GM19043 (cell line): Measurements from ENCODE around the gene KNDC1.
"Not testable (repeated sequence)": the region's sequence is repeated elsewhere in the genome, so short reads cannot be mapped to it uniquely, and the experiment has no call there.

Experiments used
- ATAC-seq: cut with Tn5 transposase; IDR thresholded peaks from one replicate; pipeline ENCODE4 v1.9.1; 2021; ENCODE audit warnings: low read depth; ENCODE audit not compliant: unreplicated experiment

Gene KNDC1

DNA sequence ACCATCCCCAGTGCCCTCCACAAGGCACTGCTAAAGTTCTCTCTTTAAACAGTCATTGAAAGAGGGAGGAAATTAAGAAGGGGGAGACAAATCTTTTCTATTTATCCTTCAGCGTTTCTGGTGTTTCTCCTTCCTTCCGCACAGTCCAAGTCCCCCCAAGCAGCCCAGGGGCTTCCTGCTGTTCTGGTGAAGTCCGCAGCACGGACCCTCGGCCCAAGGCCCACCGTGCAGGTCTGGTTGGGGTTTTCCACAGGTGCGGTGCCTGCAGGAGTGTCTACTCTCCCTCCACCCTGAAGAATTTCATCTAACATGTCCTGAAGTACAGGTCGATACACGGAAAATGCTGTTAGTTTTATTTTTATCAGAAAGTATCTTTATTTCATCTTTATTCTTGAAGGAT lies 34.1 kb upstream of the KNDC1 start:
- no peak for ATAC-seq

DNA sequence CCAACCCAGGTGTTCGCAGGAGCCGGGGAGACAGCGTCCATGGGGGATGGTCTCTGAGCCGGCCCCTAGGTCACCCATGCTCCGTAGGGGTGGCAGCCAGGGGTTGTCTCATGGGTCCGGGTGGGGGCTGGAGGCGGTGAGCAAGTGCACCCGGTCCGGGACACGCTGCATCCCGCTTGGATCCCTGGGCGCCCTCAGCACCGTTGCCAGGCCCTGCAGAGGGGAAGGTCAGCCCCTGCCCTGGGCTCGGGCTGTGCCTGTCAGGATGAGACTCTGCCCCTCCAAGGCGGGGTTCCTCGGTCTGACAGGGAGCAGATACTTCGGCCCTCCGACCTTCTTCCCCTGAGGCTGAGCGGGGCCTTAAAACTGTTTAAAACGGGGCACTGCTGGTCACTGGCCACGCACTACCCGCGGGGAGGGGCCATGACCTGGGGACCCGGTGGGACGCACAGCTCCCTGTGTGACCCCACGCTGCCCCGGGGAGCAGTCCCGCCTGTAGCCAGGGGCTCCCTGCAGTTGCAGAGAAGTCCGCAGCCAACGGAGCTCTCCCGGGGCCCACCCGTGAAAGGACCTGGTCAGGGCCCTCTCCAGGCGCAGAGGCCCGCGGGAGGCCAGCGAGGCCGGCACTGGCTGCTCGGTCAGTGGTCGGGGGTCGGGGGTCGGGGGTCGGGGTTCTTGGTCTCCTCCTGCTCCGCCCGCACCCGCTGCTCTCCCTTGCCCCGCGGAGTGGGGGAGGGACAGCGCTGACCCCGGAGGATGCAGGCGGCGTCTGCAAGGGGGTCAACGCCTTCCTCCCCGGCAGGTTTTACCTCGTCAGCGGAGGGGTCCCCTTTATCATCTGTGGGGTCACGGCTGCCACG lies 33.4 kb upstream of the KNDC1 start:
- no peak for ATAC-seq

DNA sequence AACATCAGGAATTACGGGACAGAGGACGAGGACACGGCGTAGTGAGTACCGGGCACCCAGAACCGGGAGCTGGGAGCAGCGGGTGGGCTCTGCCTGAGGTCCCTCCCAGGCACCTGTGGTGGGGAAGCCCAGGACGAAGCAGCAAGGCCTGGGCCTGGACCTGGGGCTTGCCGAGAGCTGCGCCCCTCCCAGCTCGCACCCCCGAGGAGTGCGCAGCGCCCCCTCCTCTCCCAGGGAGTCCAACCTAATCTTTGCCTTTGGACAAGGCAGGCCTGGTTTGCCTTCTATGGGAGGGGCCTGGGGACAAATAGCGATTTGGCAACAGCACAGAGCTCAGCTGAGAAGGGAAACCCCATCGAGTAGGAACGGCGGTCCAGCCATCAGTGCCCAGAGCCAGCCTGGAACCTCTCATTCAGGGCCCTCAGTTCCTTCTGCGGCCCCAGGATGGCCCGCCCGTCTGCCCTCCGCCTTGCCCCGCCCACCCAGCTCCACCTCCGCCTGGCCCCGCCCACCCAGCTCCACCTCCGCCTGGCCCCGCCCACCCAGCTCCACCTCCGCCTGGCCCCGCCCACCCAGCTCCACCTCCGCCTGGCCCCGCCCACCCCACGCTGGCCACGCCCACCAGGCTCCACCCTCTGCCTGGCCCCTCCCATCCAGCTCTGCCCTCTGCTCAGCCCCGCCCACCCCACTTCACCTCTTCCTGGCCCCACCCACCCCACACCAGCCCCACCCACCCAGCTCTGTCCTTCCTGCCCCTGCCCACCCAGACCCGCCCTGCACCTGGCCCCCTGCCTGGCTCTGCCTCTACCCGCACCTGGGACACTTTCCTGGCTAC lies 32.5 kb upstream of the KNDC1 start:
- no peak for ATAC-seq

DNA sequence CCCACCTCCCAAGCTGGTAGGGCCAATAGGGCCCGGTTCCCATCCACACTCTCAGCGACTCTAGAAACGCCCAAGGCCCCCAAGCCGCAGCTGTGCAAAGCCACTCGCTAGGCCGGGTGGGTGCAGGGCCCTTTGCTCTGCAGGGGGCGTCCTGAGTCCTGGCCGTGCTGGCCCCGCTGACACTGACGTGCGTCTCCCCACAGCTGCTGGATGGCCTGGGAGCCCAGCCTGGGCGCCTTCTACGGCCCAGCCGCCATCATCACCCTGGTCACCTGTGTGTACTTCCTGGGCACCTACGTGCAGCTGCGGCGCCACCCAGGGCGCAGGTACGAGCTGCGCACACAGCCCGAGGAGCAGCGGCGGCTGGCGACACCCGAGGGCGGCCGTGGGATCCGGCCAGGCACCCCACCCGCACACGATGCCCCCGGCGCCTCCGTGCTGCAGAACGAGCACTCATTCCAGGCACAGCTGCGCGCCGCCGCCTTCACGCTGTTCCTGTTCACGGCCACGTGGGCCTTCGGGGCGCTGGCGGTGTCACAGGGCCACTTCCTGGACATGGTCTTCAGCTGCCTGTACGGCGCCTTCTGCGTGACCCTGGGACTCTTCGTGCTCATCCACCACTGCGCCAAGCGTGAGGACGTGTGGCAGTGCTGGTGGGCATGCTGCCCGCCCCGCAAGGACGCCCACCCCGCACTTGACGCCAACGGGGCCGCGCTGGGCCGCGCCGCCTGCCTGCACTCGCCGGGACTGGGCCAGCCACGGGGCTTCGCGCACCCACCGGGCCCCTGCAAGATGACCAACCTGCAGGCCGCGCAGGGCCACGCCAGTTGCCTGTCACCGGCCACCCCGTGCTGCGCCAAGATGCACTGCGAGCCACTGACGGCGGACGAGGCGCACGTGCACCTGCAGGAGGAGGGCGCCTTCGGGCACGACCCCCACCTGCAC lies 31.6 kb upstream of the KNDC1 start:
- ATAC-seq, result no peak

DNA sequence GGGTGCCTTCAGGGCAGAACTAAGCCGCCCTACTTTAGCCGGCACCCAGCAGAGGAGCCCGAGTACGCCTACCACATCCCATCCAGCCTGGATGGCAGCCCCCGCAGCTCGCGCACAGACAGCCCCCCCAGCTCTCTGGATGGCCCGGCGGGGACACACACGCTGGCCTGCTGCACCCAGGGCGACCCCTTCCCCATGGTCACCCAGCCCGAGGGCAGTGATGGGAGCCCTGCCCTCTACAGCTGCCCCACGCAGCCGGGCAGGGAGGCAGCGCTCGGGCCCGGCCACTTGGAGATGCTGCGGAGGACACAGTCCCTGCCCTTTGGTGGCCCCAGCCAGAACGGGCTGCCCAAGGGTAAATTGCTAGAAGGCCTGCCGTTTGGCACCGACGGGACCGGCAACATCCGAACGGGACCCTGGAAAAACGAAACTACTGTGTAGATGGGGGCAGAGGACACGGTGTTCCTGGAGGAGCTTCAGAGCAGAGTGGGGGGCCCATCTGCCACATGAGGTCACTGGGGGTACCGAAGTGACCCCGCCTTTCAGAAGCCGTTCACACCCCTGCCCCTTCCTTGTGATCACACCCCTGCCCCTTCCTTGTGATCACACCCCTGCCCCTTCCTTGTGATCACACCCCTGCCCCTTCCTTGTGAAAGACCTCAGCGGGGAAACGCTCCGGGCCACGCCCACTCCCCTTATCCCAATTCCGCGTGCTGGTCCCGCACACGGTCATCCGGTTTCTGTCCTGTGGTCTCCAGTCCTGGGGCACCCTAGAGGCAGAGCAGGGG lies 30.8 kb upstream of the KNDC1 start:
- ATAC-seq, result no peak

DNA sequence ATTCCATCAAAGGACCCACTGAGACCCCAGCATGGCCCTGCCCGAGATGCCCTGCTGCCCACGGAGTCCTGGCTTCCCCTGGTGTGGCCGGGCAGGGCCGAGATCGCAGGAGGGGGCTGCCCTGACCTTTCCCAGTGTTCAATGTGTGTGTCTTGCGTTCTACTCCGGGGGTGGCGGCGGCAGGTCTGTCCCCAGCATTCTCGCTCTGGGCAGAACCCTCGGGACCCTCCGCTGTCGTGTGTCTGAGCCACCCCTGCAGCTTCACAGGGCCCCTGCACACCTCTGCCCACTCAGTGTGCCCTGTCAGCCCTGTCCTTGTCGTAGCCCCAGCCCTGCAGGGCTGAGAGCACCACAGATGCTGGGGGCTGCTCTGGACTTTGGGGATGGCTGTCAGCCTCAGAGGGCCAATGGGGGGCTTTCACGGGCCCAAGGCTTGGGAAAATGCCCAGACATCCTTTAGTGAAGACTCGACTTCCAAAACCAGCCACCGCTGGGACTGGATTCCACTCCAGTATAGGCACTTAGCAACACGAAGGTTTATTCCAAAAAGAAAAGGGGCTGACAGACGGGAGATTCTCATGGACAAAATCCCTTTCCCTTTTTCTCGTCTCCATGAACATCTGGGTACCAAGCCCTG lies 30.0 kb upstream of the KNDC1 start:
- ATAC-seq, result no peak

DNA sequence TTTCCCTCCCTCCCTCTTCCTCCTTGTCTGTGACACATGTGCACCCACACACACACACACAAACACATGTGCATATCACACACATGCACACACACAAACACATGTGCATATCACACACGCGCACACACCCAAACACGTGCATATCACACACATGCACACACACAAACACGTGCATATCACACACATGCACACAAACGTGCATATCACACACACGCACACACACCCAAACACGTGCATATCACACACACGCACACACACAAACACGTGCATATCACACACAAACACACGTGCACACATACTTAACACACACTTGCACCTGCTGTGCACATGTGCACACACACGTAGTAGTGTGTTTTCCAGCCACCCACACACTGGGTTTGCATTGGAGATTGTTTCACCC lies 29.4 kb upstream of the KNDC1 start:
- no peak for ATAC-seq

DNA sequence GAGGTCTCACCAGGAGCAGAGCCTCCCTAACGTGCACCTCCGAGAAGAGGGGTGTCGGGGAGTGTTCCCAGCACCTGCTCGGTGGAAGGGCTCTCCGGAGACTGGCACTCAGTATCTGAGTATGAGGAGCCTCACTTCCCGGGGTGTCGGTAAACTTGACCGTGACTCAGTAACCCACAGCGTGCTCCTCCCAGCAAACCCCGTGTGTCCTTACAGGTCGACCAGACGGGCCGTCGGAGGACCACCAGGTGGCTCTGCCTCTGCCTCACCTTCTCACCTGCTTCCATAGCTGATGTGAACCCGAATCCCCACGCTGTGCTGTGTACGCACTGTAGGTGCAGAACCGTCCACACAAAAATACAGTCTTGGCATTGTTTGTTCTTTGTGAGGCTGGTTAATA lies 29.0 kb upstream of the KNDC1 start:
- no peak for ATAC-seq

DNA sequence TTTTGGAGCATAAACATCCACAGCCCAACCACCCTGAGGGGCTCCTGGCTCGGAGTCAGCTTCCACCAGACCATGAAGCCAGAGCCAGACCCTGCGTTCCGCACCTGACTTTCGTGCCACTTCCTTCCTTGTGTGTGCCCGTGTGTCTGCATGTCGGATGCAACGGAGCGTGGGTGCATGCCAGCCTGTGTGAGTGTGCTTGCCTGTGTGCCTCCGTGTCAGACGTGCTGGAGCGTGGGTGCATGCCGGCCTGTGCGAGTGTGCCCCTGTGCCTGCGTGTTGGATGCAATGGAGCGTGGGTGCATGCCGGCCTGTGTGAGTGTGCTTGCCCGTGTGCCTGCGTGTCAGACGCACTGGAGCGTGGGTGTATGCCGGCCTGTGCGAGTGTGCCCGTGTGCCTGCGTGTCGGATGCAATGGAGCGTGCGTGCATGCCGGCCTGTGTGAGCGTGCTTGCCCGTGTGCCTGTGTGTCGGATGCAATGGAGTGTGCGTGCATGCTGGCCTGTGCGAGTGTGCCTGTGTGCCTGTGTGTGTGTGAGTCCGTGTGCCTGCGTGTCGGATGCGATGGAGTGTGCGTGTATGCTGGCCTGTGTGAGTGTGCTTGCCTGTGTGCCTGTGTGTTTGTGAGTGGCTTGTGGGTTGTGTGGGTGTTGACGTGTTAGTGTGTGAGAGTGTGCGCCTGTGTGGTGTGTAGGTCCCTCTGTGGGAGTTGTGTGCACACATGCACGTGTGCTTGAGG lies 28.1 kb upstream of the KNDC1 start:
- no peak for ATAC-seq

DNA sequence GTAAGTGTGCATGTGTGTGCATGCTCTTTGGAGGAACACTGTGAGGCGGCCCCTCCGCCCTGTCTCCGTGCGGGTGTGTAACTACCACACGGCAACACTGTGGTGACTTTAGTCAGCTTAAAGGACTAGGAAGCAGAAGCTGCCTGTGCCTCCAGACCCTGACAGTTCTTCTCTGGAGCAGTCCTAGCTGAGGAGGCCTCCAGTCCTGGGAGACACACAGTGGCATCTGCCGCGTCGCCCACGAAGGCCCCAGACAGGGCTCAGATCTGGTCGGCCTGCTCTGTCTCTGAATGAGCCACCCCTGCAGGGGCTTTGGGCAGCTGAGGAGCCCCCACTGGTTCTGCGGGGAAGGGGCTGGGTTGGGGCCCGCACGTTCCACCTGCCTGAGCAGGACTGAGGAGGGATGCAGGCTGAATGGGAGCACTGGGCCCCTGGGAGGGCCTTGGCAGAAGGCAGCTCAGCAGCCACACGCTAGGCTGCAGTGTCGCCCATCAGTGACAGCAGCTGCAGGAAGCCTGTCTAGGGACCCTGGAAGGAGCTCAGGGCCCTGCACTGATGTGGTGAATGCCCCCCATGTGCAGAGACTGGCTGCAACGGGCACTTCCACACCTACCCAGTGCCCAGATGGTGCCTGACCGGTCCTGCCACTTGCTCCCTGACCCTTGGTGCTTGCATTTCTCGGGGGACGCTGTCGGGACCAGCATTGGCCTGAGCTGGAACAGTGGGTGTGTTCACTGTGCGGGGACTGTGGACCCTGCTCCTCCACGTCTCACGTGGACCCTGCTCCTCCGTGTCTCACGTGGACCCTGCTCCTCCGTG lies 27.3 kb upstream of the KNDC1 start:
- no peak for ATAC-seq

DNA sequence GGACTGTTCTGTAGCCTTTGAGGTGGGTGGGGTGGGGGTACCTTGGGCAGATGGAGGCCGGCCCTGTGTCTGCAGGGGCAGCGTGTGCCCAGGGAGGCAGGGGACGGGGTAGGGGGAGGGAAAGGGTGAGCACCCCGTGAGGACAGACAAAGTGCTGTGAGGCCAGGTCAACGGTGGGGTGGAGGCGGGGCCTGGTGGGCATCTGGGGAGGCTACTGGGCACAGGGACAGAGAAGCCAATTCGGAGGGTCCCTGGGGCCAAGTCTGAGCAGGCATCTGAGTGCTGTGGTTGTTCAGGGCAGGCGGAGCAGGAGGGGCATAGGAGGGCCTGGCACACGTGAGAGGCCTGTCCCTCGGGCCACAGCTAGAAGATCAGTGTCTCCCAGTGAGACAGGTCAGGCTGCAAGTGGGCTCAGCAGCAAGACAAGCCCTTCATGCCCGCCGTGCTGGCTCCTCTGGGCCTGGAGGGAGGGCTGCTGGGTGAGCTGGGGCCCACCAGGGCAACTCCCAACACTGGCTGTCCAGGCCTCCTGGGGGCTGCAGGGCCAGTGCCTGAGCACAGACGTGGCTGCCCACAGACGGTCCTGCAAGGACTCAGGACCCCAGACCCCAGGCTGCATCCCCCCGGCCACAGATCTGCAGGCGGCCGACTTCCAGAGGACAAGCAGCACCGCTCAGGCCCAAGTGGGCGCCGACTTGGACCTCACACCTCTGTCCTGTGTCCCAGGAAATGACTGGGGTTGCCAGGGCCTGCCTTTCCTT lies 26.4 kb upstream of the KNDC1 start:
- ATAC-seq, result no peak

DNA sequence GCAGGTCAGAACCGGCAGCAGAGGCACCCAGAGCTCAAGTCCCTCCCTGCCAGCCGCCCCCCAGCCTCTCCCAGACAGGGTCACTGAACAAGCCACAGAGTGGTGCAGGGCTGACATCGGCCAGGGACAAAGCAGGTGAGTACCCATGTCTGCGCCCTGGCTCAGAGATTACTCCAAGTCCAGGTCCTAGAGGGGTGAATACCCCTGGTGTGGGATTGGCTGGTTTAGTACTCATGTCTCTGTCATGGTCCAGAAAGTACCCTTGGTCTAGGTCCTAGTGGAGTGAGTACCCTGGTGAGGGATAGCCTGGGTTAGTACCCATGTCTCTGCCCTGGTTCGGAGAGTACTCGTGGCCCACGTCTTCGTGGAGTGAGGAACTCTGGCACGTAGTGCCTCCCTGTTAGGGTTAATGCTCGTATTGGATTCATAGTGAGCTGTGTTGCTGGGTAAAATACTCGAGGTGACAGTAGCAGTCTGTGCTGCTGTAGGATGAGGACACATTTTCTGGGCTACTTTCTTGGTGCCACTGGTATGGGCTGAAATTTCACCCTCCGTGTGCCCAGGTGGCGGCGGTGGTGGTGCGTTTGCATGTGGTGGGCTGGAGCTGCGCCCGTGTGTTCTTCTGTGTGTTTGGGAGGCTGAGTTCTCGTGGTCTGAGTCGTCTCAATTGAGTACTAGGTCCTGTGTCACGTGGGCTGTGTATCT lies 25.5 kb upstream of the KNDC1 start:
- ATAC-seq, result no peak

DNA sequence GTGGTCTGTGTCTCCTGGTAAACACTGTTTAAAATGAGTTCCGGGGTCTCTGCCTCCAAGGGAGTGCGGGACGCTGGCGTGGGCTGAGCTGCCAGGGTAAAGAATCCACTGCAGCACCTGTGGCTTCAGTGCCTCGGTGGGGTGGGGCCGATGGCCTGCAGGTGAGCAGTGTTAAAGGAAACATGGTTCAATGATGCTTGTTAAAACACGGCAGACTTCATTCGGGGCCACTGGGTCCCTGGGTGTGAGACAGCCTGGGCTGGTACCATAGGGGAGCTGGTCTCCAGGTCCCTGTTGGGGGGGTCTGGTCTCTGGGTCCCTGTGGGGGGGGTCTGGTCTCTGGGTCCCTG lies 24.9 kb upstream of the KNDC1 start:
- ATAC-seq, result no peak

DNA sequence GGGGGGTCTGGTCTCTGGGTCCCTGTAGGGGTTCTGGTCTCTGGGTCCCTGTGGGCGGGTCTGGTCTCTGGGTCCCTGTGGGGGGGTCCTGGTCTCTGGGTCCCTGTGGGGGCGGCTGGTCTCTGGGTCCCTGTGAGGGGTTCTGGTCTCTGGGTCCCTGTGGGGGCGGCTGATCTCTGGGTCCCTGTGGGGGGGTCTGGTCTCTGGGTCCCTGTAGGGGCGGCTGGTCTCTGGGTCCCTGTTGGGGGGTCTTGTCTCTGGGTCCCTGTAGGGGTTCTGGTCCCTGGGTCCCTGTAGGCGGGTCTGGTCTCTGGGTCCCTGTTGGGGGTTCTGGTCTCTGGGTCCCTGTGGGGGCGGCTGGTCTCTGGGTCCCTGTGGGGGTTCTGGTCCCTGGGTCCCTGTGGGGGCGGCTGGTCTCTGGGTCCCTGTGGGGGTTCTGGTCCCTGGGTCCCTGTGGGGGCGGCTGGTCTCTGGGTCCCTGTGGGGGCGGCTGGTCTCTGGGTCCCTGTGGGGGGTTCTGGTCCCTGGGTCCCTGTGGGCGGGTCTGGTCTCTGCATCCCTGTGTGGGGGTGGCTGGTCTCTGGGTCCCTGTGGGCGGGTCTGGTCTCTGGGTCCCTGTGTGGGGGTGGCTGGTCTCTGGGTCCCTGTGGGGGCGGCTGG lies 22.4 kb upstream of the KNDC1 start:
- ATAC-seq, result not testable (repeated sequence)

DNA sequence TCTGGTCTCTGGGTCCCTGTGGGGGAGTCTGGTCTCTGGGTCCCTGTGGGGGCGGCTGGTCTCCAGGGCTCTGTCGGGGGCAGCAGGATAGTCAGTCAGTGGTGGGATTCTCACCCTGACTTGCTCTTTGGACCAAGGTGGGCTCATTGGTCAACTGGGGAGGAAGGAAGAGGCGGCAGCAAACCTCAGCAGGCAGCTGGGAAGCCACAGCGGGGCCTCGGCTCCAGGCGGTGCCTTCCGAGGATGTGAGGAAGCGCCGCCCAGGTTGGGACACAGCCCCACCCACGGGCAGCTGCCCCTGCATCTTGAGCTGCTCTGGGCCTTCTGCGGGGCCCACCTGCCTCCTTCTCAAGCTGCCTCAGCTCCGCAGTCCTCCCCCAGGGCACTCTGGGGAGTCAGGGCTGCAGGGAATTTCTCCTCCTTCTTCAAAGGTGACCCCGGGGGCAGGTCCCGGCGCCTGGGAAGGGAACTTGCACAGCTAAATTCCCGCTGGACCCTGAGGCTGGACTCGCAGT lies 20.4 kb upstream of the KNDC1 start:
- no peak for ATAC-seq
